Endothelial cell of hepatic sinusoid (primary cell): Measurements from ENCODE around the gene PTPRD.
"Not testable (repeated sequence)": the region's sequence is repeated elsewhere in the genome, so short reads cannot be mapped to it uniquely, and the experiment has no call there.

ENCODE experiments used
- in situ Hi-C: cut with HindIII; loops from 2 replicates; pipeline ENCODE4 v1.10.0; 2017; ENCODE audit warnings: low sequenced_read_pairs

PTPRD gene

GRCh38 chr9:8723195-8723594 is 1889.6 kb downstream of the PTPRD start:
- in situ Hi-C loops = no loop called here

DNA sequence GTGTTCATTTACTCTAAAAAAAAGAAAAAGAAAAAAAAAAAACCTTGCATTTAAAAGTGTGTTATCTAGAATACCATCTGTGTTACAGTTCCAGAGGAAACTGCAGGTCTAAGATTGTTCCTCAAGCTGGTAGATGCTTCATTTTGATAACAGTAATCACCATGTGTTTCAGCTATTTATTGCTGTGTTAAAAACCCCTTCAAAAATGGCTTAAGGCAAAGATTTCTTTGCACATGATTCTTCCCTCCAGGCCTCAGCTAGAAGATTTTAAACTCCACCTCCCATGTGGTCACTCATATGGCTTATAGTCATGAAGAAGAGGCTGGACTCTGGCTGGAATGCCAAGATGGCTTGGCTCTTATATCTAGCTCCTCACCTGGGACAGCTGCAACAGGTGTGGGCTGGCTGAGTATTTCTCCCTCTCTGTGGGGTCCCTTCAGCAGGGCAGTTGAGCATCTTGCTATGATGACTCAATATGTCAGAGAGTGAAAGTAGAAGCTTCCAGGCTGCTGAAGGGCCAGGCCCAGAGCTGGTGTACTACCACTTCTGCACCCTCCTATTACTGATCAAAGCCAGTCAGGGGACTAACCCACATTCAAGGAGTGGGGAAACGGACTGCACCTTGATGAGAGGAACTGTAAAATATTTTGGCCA is 1892.8 kb downstream of the PTPRD start:
- in situ Hi-C loops = no loop called here

GRCh38 chr9:8718121-8718725 is 1894.6 kb downstream of the PTPRD start:
- in situ Hi-C loops = no loop called here

- in situ Hi-C loops = no loop called here
Observed at GRCh38 chr9:8717146-8717545, 1895.7 kb downstream of the PTPRD start.

DNA sequence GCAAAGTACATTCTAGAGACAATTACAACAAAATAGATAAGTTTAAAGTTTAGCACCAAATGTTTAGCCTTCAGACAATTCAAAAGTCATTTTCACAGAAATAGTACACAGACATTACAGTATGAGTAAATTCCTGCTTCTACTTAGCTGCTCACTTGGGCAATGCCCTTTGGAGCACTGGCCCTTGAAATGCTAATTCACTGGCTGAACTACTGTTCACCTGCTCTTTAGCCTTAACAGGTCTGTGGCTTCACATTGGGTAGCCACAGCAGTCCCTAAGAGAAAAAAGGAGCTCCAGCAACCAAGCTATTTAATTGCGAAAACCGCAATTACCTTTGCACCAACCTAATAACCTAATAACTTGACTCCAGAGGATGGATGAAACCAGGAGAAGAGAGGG is 1897.0 kb downstream of the PTPRD start:
- in situ Hi-C loops = no loop called here

DNA sequence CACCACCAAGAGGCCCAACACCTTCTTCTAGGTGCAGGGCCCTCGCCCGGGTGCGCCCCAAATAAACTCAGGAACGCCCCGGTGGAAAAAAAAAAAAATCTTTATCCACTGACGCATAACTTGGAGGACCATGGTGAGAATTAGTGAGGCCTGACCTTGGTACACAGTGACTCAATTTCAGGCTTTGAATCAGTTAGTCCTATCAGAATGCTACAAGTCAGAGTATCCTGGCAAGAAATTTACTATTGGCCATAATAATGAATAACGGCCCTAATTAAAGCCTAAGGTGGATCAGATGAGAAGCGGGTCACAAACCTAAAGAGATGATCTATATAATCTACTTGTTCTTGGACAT is 1899.0 kb downstream of the PTPRD start:
- in situ Hi-C loops = no loop called here

GRCh38 chr9:8713149-8713810 is 1899.5 kb downstream of the PTPRD start:
- in situ Hi-C loops = no loop called here

GRCh38 chr9:8709731-8710130 is 1903.1 kb downstream of the PTPRD start:
- in situ Hi-C loops = no loop called here

DNA sequence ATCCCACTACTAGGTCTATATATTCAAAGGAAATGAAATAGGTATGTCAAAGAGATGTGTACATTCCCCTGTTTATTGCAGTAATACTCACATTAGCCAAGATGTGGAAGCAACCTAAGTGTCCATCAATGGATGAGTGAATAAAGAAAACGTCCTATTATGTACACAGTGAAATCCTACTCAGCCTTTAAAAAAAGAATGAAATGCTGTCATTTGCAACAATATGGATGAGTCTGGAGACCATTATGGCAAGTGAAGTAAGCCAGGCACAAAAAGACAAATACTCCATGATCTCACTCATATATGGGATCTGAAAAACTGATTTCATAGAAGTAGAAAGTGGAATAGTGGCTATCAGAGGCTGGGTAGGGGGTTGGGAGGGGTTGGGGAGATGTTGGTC is 1904.1 kb downstream of the PTPRD start:
- in situ Hi-C loops = no loop called here

DNA sequence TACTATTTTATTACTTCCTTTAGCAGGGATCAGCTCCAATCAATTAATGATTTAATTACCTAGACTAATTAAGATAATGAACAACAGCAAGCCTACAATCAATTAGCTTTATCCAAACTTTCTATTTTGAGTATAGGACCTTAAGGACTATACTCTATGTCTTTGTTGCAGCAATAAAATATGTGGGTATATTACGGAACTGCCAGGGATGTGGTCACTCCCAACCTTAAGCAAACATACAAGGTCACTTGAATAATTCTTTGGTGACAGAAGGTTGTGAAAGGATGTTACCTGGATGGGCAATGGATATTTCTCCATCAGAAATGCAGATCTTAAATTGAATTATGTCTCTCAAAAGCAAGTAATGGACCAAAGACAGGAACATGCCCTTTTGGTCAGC is 1905.8 kb downstream of the PTPRD start:
- in situ Hi-C loops = no loop called here

- in situ Hi-C loops = no loop called here
Observed at GRCh38 chr9:8706531-8706930, 1906.3 kb downstream of the PTPRD start.

DNA sequence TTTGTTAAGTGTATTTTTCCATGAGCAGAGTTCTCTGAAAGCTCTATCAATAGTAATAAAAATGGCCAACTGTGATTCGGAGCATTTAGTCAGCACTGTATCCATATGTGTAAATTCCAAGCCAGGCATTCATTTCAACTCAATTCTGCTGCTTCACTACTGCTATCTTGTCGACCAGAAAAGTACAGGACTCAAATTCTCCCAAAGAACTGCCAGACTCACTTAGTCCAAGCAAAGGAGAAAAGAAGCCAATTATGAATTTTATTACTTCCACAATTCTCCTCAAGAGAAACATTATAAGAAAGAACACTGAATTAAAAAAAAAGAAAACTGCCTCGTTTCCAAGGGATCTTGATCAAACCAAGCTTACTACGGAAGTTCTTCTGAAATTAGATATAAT is 1906.9 kb downstream of the PTPRD start:
- in situ Hi-C loops = no loop called here

- in situ Hi-C loops = no loop called here
Observed at GRCh38 chr9:8703904-8704303, 1908.9 kb downstream of the PTPRD start.

DNA sequence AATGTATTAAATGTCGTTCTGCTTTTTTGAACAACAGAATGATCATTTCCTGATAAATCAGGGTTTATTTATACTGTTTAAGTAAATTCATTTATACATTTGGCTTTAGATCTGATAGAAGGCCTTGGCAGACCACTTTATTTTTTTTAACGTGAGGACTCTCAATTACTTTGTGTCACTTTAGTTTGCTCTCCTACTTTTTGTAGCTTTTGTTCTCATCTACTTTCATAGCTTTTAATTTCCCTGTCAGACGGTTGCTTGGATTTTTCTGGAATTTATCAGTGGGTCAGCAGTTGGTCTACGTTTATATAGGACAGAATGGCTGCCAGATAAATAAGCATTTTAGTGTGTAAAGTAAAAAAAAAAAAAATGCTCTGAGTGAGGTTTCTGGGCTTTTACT is 1910.9 kb downstream of the PTPRD start:
- in situ Hi-C loops = no loop called here

DNA sequence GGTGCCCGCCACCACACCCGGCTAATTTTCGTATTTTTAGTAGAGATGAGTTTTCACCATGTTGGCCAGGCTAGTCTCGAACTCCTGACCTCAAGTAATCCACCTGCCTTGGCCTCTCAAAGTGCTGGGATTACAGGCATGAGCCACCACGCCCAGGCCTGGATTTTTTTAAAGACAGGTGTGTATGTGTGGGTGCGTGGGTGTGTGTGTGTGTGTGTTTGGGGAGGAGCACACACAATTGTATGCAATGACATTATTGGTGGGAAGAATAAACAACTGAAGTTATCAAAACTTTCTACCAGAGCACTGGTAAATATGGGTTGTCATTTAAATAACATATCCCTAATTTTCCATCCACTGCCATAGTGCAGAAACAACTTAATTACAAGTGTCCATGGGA is 1915.2 kb downstream of the PTPRD start:
- in situ Hi-C loops = not testable (repeated sequence)

- in situ Hi-C loops = no loop called here
Observed at GRCh38 chr9:8696516-8696915, 1916.3 kb downstream of the PTPRD start.

GRCh38 chr9:8694983-8695588 is 1917.7 kb downstream of the PTPRD start:
- in situ Hi-C loops = no loop called here

- in situ Hi-C loops = no loop called here
Observed at GRCh38 chr9:8693464-8693863, 1919.3 kb downstream of the PTPRD start.

GRCh38 chr9:8686516-8686915 is 1926.3 kb downstream of the PTPRD start:
- in situ Hi-C loops = no loop called here

GRCh38 chr9:8685825-8686224 is 1927.0 kb downstream of the PTPRD start:
- in situ Hi-C loops = no loop called here

DNA sequence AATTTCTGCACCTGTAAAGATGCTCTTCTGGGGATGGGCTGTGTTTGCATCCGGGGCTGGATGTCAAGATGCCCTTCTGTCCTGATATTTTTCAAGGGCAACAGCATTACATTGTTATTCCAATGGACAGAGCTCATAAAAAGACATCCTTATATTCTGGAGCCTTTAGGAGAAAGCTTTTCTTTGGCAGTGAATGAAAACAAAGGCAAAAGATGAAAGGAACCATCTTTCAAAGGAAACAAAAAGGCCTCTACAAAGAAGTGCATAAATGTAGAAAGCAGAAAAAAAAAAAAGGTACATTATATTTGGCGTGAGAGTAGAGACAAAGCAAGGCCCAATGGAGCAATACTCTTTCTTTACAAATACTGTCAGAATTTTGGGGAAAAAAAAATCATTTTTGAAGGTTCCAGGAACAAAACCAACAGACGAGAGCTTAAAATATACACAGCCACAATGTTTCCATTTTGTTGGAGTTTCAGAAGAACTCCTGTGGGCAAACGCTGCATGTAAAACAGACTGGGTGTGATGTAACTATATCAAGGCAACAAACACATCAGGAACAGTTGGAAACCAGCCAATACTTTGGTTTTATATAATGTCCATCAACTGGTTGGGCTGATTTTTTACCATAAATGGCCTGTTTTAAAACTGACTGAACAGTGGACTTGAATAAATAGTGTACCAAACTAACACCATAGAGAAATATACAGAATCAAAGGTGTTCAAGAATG is 1927.7 kb downstream of the PTPRD start:
- in situ Hi-C loops = no loop called here
